ENCODE data around the gene DPP6. TPM values are rescaled to one million over a fixed set of nuclear protein-coding genes. Genes with fewer than 3 reads are reported as not detected.

DPP6 gene
- total RNA-seq, 4 donors from 2014 or later: 0.38 TPM; not detected in 2

- intact Hi-C loops (cut with DNase I): no loop called here
- no peak for DNase-seq
- Histone ChIP-seq H3K27me3 (no peaks in the 10 kb centered on the region), H3K27ac (no peak overlapping the region), H3K4me1 (no peaks in the 10 kb centered on the region), H3K4me3 (no peak overlapping the region), H3K36me3 (no peaks in the 10 kb centered on the region), H3K9me3 (no peaks in the 10 kb centered on the region)
- TF ChIP-seq POLR2A (IDR thresholded peaks at IDR 0.05): no peak
- TF ChIP-seq, protein P1, sequence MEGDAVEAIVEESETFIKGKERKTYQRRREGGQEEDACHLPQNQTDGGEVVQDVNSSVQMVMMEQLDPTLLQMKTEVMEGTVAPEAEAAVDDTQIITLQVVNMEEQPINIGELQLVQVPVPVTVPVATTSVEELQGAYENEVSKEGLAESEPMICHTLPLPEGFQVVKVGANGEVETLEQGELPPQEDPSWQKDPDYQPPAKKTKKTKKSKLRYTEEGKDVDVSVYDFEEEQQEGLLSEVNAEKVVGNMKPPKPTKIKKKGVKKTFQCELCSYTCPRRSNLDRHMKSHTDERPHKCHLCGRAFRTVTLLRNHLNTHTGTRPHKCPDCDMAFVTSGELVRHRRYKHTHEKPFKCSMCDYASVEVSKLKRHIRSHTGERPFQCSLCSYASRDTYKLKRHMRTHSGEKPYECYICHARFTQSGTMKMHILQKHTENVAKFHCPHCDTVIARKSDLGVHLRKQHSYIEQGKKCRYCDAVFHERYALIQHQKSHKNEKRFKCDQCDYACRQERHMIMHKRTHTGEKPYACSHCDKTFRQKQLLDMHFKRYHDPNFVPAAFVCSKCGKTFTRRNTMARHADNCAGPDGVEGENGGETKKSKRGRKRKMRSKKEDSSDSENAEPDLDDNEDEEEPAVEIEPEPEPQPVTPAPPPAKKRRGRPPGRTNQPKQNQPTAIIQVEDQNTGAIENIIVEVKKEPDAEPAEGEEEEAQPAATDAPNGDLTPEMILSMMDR (IDR thresholded peaks at IDR 0.05): no peak
- WGBS, 2 donors: 40% methylated on average over 1 of the region's 3 CpGs; no CpG with 5 or more reads in 1 of the 2 donors
Measured at GRCh38 chr7:154804449-154804848, 752.3 kb downstream of the DPP6 start.

GRCh38 chr7:154812027-154812426, 759.8 kb downstream of the DPP6 start:
- Histone ChIP-seq H3K27me3 (no peaks in the 10 kb centered on the region), H3K36me3 (no peaks in the 10 kb centered on the region), H3K4me1 (no peaks in the 10 kb centered on the region), H3K4me3 (no peak overlapping the region), H3K27ac (no peak overlapping the region), H3K9me3 (peaks cover 0 to 30% (median 12%) of the 10 kb centered on the region in 3 donors)
- no peak for DNase-seq
- intact Hi-C loops (cut with DNase I): no loop called here
- 71 to 80% methylated on average over 1 of the region's 1 CpG for WGBS, 2 donors
- TF ChIP-seq, protein P1 (IDR thresholded peaks at IDR 0.05): no peak
- TF ChIP-seq POLR2A (IDR thresholded peaks at IDR 0.05): no peak

GRCh38 chr7:154817224-154817896, 765.2 kb downstream of the DPP6 start:
- no peak overlapping the region for H3K4me3 ChIP-seq
- intact Hi-C loops (cut with DNase I): no loop called here
- H3K4me1 ChIP-seq: no peaks in the 10 kb centered on the region
- DNase-seq: no peak
- H3K27me3 ChIP-seq: no peaks in the 10 kb centered on the region
- peaks cover 0 to 20% (median 3%) of the 10 kb centered on the region in 3 donors for H3K9me3 ChIP-seq
- no peak overlapping the region for H3K27ac ChIP-seq
- WGBS, 2 donors: 74 to 78% methylated on average over 7 of the region's 7 CpGs
- no peak for TF ChIP-seq POLR2A (IDR thresholded peaks at IDR 0.05)
- TF ChIP-seq, protein P1 (IDR thresholded peaks at IDR 0.05): no peak
- no peaks in the 10 kb centered on the region for H3K36me3 ChIP-seq

DNA sequence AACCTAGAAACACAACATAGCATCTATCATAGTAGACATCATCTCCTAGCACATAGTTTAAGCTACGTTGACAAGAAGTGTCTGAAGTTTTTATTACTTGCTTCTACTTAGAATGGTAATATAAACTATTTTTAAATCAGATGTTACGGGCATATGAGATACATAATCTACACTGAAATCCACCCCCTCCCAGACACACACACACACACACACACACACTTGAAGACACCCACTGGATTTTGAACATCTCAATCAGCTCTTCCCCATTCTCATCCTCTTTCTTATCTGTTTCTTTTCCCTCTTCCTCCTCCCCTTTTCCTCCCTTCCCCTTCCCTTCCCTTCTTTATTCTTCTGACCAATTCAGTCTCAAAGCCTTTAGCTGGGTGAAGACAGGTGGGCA, 774.8 kb downstream of the DPP6 start:
- H3K4me3 ChIP-seq: no peak overlapping the region
- H3K36me3 ChIP-seq: no peaks in the 10 kb centered on the region
- TF ChIP-seq, protein P1 (IDR thresholded peaks at IDR 0.05): no peak
- TF ChIP-seq POLR2A (IDR thresholded peaks at IDR 0.05): no peak
- H3K27ac ChIP-seq: no peak overlapping the region
- peaks cover 0 to 4% (median 0%) of the 10 kb centered on the region in 4 donors for H3K27me3 ChIP-seq
- 55 to 60% methylated on average over 2 of the region's 2 CpGs for WGBS, 2 donors
- intact Hi-C loops (cut with DNase I): no loop called here
- no peaks in the 10 kb centered on the region for H3K4me1 ChIP-seq
- no peaks in the 10 kb centered on the region for H3K9me3 ChIP-seq
- no peak for DNase-seq

- no peaks in the 10 kb centered on the region for H3K4me1 ChIP-seq
- no peaks in the 10 kb centered on the region for H3K9me3 ChIP-seq
- no peaks in the 10 kb centered on the region for H3K27me3 ChIP-seq
- WGBS, 2 donors: 57 to 86% methylated on average over 6 to 10 of the region's 12 CpGs
- H3K27ac ChIP-seq: no peak overlapping the region
- no peak overlapping the region for H3K4me3 ChIP-seq
- TF ChIP-seq, protein P1 (IDR thresholded peaks at IDR 0.05): no peak
- no peak for TF ChIP-seq POLR2A (IDR thresholded peaks at IDR 0.05)
- intact Hi-C loops (cut with DNase I): no loop called here
- DNase-seq: no peak
- no peaks in the 10 kb centered on the region for H3K36me3 ChIP-seq
Measured at GRCh38 chr7:154832557-154833138, 780.5 kb downstream of the DPP6 start.
